HG03342 (cell line): Measurements from ENCODE around the gene ATAD3C.
"Not testable (repeated sequence)": the region's sequence is repeated elsewhere in the genome, so short reads cannot be mapped to it uniquely, and the experiment has no call there.

Experiments
- ATAC-seq: cut with Tn5 transposase; IDR thresholded peaks from one replicate; pipeline ENCODE4 v1.9.1; 2021; ENCODE audit warnings: mild to moderate bottlenecking, moderate library complexity; ENCODE audit not compliant: unreplicated experiment

Gene ATAD3C

GRCh38 chr1:1418464-1419362, 30.8 kb upstream of the ATAD3C start:
- ATAC-seq, result no peak

GRCh38 chr1:1419363-1419812, 30.1 kb upstream of the ATAD3C start:
- no peak for ATAC-seq

- no peak for ATAC-seq
These were observed 29.5 kb upstream of the ATAD3C start for GRCh38 chr1:1419813-1420653.

GRCh38 chr1:1420654-1421141, 28.8 kb upstream of the ATAD3C start:
- no peak for ATAC-seq

- no peak for ATAC-seq
These were observed 28.2 kb upstream of the ATAD3C start, which contains the start of gene ANKRD65 for GRCh38 chr1:1421147-1421906. Gene ANKRD65 (minus strand): TSS chr1:1421276. CDS start chr1:1421005, 271 bp downstream.

GRCh38 chr1:1421907-1422464, 27.5 kb upstream of the ATAD3C start:
- ATAC-seq, result no peak

- no peak for ATAC-seq
These were observed 26.8 kb upstream of the ATAD3C start for GRCh38 chr1:1422465-1423244.

GRCh38 chr1:1423245-1423597, 26.3 kb upstream of the ATAD3C start:
- no peak for ATAC-seq

GRCh38 chr1:1424707-1425106, 24.8 kb upstream of the ATAD3C start:
- ATAC-seq, result no peak

GRCh38 chr1:1425426-1425752, 24.1 kb upstream of the ATAD3C start:
- no peak for ATAC-seq

GRCh38 chr1:1425753-1426495, 23.6 kb upstream of the ATAD3C start:
- no peak for ATAC-seq

- ATAC-seq, result no peak
These were observed 22.9 kb upstream of the ATAD3C start for GRCh38 chr1:1426496-1427105.

GRCh38 chr1:1427106-1427819, 22.2 kb upstream of the ATAD3C start:
- no peak for ATAC-seq

- ATAC-seq, result no peak
These were observed 21.7 kb upstream of the ATAD3C start for GRCh38 chr1:1427820-1428148.

GRCh38 chr1:1428174-1428573, 21.3 kb upstream of the ATAD3C start:
- ATAC-seq, result no peak

GRCh38 chr1:1428967-1429366, 20.5 kb upstream of the ATAD3C start:
- ATAC-seq, result not testable (repeated sequence)

- no peak for ATAC-seq
These were observed 19.8 kb upstream of the ATAD3C start for GRCh38 chr1:1429671-1430073.
